Neural cell (in vitro differentiated cells): Measurements from ENCODE around the gene AKT1. TPM values are rescaled to one million over a fixed set of nuclear protein-coding genes. Genes with fewer than 3 reads are reported as not detected.

Experiments
- H2AFZ ChIP-seq: fragments of 200-600, 300-800 bp; sonication (generic), shearing (Covaris generic); 2 replicates; pipeline ENCODE4 v1.6.0; 2014; ENCODE audit warnings: low read depth, mild to moderate bottlenecking, antibody characterized with exemption, low read length, moderate library complexity
- H3F3A ChIP-seq: fragments of 200-600 bp; shearing (Covaris generic); 2 replicates; pipeline ENCODE4 v1.6.1; 2016; ENCODE audit warnings: mild to moderate bottlenecking, moderate library complexity, mixed read lengths, antibody characterized with exemption, low read length; ENCODE audit not compliant: insufficient read depth, poor library complexity, severe bottlenecking
- H3K27ac ChIP-seq: fragments of 200-600, 300-800 bp; sonication (generic), shearing (Covaris generic); 2 replicates; pipeline ENCODE4 v1.5.1; 2014; ENCODE audit warnings: mild to moderate bottlenecking, low read length, moderate library complexity
- H3K27me3 ChIP-seq: fragments of 300-800, 200-600 bp; sonication (generic), shearing (Covaris generic); 2 replicates; pipeline ENCODE4 v1.6.0; 2014; ENCODE audit warnings: mild to moderate bottlenecking, low read depth, low read length, moderate library complexity; ENCODE audit not compliant: insufficient read depth
- H3K36me3 ChIP-seq: fragments of 300-800, 200-600 bp; sonication (generic), shearing (Covaris generic); 2 replicates; pipeline ENCODE4 v1.5.1; 2014; ENCODE audit warnings: mild to moderate bottlenecking, antibody characterized with exemption, low read length, moderate library complexity; ENCODE audit not compliant: insufficient read depth
- H3K4me2 ChIP-seq: fragments of 300-800, 200-600 bp; sonication (generic), shearing (Covaris generic); 2 replicates; pipeline ENCODE4 v1.6.0; 2014; ENCODE audit warnings: mild to moderate bottlenecking, low read length
- H3K4me3 ChIP-seq: fragments of 300-800, 200-600 bp; sonication (generic), shearing (Covaris generic); 2 replicates; pipeline ENCODE4 v1.5.1; 2014; ENCODE audit warnings: mild to moderate bottlenecking, low read length, moderate library complexity
- H3K79me2 ChIP-seq: fragments of 200-600 bp; shearing (Covaris generic); replicated peaks from 2 replicates; pipeline ENCODE4 v1.6.0; 2014; ENCODE audit warnings: mild to moderate bottlenecking, low read length, moderate library complexity; ENCODE audit not compliant: insufficient read depth
- H3K9ac ChIP-seq: fragments of 300-800, 200-600 bp; sonication (generic), shearing (Covaris generic); 2 replicates; pipeline ENCODE4 v1.6.1; 2016; ENCODE audit warnings: mild to moderate bottlenecking, low read length, mixed read lengths
- H3K9me2 ChIP-seq: fragments of 200-600 bp; shearing (Covaris generic); 2 replicates; pipeline ENCODE4 v1.6.1; 2016; ENCODE audit warnings: mild to moderate bottlenecking, low read length, mixed read lengths; ENCODE audit not compliant: insufficient read depth
- H3K9me3 ChIP-seq: fragments of 200-600, 300-800 bp; sonication (generic), shearing (Covaris generic); 2 replicates; pipeline ENCODE4 v1.6.1; 2016; ENCODE audit warnings: mild to moderate bottlenecking, mixed run types, low read length, moderate library complexity, mixed read lengths
- H4K20me1 ChIP-seq: fragments of 200-600 bp; shearing (Covaris generic); 2 replicates; pipeline ENCODE4 v1.6.1; 2016; ENCODE audit warnings: mild to moderate bottlenecking, mixed run types; ENCODE audit not compliant: insufficient read depth
- CTCF ChIP-seq: fragments of 450-650 bp; IDR thresholded peaks from 2 replicates; pipeline ENCODE4 v1.5.1; 2014; ENCODE audit warnings: antibody characterized with exemption, mild to moderate bottlenecking, moderate library complexity; ENCODE audit not compliant: poor library complexity, severe bottlenecking
- EP300 ChIP-seq: fragments of 450-650 bp; conservative IDR thresholded peaks from 2 replicates; pipeline ENCODE4 v1.6.1; 2014; ENCODE audit warnings: antibody characterized with exemption, mild to moderate bottlenecking, moderate library complexity; ENCODE audit not compliant: poor library complexity, severe bottlenecking
- EZH2 ChIP-seq: fragments of 200-600, 300-800 bp; shearing (Covaris generic), sonication (generic); IDR thresholded peaks from 2 replicates; pipeline ENCODE4 v1.6.1; 2014; ENCODE audit warnings: antibody characterized with exemption, low read length, borderline replicate concordance, mild to moderate bottlenecking; ENCODE audit not compliant: insufficient read depth, poor library complexity, severe bottlenecking
- MXI1 ChIP-seq: fragments of 450-650 bp; conservative IDR thresholded peaks from 2 replicates; pipeline ENCODE4 v1.6.1; 2014; ENCODE audit warnings: antibody characterized with exemption, mild to moderate bottlenecking; ENCODE audit not compliant: poor library complexity, severe bottlenecking
- POLR2AphosphoS5 ChIP-seq: IDR thresholded peaks from 2 replicates; pipeline ENCODE4 v1.6.1; 2012
- RAD21 ChIP-seq: fragments of 450-650 bp; conservative IDR thresholded peaks from 2 replicates; pipeline ENCODE4 v1.6.1; 2014; ENCODE audit warnings: antibody characterized with exemption, mild to moderate bottlenecking, moderate library complexity
- REST ChIP-seq: IDR thresholded peaks from 2 replicates; pipeline ENCODE4 v1.6.1; 2012; ENCODE audit warnings: borderline replicate concordance
- SMC3 ChIP-seq: fragments of 450-650 bp; conservative IDR thresholded peaks from 2 replicates; pipeline ENCODE4 v1.6.1; 2014; ENCODE audit warnings: antibody characterized with exemption, mild to moderate bottlenecking, moderate library complexity; ENCODE audit not compliant: poor library complexity
- TAF1 ChIP-seq: IDR thresholded peaks from 2 replicates; pipeline ENCODE4 v1.6.1; 2012; ENCODE audit warnings: low read depth
- polyA plus RNA-seq: library from polyadenylated mRNA; depleted of rRNA; stranded (reverse); fragments of >200 nt; gene quantifications from 2 replicates; pipeline ENCODE4 v1.2.3, GENCODE V29; 2014

Gene AKT1
- polyA plus RNA-seq, 1 donor from 2014 or later, result 159 TPM

GRCh38 chr14:104770851-104771272 lies 24.7 kb downstream of the AKT1 start:
- H3K36me3 ChIP-seq, result peaks cover 11% of the 10 kb centered on the region
- TF ChIP-seq POLR2AphosphoS5, result peak; percentile 3
- peak; percentile 32 for TF ChIP-seq CTCF
- no peak for TF ChIP-seq RAD21
- no peak overlapping the region for H3K4me3 ChIP-seq
- H3F3A ChIP-seq, result no peaks in the 10 kb centered on the region
- no peaks in the 10 kb centered on the region for H3K9me2 ChIP-seq
- no peak overlapping the region for H3K9ac ChIP-seq
- no peaks in the 10 kb centered on the region for H3K79me2 ChIP-seq
- no peaks in the 10 kb centered on the region for H4K20me1 ChIP-seq
- H3K27me3 ChIP-seq, result no peaks in the 10 kb centered on the region
- H3K9me3 ChIP-seq, result no peaks in the 10 kb centered on the region
- H3K27ac ChIP-seq, result no peak overlapping the region
- no peak overlapping the region for H2AFZ ChIP-seq
- H3K4me2 ChIP-seq, result no peak overlapping the region

- Histone ChIP-seq H3K9me3 (no peaks in the 10 kb centered on the region), H3K4me2 (no peak overlapping the region), H4K20me1 (no peaks in the 10 kb centered on the region), H3F3A (no peaks in the 10 kb centered on the region), H2AFZ (no peak overlapping the region), H3K9ac (no peak overlapping the region), H3K27ac (no peak overlapping the region), H3K36me3 (peaks cover 11% of the 10 kb centered on the region), H3K9me2 (no peaks in the 10 kb centered on the region), H3K4me3 (no peak overlapping the region), H3K79me2 (no peaks in the 10 kb centered on the region), H3K27me3 (no peaks in the 10 kb centered on the region)
- TF ChIP-seq TAF1, result no peak
- TF ChIP-seq CTCF, result no peak
- no peak for TF ChIP-seq MXI1
- no peak for TF ChIP-seq RAD21
- no peak for TF ChIP-seq REST
- TF ChIP-seq EP300, result no peak
- no peak for TF ChIP-seq POLR2AphosphoS5
- no peak for TF ChIP-seq EZH2
- TF ChIP-seq SMC3, result no peak
Measured at GRCh38 chr14:104770072-104770579, 25.4 kb downstream of the AKT1 start.
